Measurements from ENCODE around the gene INSR.

DNA sequence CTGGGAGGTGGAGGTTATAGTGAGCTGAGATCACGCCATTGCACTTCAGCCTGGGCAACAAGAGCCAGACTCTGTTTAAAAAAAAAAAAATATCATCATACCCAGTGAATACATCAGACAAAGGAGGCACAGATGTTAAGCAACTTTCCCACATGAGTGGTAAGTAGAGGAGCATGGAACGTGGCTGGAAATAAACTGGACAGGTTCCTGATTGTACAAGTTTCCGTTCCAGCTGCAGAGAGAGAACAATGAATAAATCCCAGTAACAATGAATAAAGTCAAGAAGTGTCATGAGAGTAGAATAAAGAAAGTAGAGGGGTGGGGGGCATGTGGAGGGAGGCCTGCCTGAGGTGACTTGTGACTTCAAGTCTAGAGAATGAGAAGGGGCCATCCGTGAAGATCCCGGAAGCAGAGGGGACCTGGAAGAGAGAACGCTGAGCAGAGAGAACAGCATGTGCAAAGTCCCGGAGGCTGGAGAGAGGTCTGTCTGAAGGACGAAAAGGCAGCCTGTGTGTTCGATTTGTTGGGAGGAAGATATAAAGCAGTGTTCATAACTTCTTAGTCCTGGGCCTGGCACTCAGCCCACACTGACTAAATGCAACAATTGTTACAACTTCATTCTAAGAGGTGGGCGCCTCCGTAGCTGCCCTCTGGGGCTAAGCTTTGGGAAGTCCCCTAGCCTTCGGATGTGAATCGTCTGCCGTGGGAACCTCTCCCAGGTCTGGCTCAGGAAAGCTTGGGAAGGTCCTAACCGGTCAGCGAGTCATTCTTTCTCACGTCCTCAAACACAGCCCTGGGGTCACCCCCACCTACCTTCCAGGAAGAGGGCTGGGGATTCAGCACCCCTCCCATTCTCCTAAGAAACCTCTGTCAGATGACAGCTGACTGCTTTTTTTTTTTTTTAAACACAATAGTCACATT is 39.2 kb upstream of the INSR start:
- no peak for TF ChIP-seq EZH2phosphoT487 (IDR thresholded peaks at IDR 0.05; ENCODE audit: borderline replicate concordance, low read length)
- TF ChIP-seq, protein P1, sequence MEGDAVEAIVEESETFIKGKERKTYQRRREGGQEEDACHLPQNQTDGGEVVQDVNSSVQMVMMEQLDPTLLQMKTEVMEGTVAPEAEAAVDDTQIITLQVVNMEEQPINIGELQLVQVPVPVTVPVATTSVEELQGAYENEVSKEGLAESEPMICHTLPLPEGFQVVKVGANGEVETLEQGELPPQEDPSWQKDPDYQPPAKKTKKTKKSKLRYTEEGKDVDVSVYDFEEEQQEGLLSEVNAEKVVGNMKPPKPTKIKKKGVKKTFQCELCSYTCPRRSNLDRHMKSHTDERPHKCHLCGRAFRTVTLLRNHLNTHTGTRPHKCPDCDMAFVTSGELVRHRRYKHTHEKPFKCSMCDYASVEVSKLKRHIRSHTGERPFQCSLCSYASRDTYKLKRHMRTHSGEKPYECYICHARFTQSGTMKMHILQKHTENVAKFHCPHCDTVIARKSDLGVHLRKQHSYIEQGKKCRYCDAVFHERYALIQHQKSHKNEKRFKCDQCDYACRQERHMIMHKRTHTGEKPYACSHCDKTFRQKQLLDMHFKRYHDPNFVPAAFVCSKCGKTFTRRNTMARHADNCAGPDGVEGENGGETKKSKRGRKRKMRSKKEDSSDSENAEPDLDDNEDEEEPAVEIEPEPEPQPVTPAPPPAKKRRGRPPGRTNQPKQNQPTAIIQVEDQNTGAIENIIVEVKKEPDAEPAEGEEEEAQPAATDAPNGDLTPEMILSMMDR (conservative IDR thresholded peaks at IDR 0.05; ENCODE audit: low read depth, low read length), result no peak
